Measurements from ENCODE around the gene P3H1. TPM values are rescaled to one million over a fixed set of nuclear protein-coding genes. Genes with fewer than 3 reads are reported as not detected.
"Not testable (repeated sequence)": the region's sequence is repeated elsewhere in the genome, so short reads cannot be mapped to it uniquely, and the experiment has no call there.

The P3H1 gene
- polyA plus RNA-seq, 1 of the 3 experiments (the other 2 are of a cell fraction): 66.8 TPM

DNA sequence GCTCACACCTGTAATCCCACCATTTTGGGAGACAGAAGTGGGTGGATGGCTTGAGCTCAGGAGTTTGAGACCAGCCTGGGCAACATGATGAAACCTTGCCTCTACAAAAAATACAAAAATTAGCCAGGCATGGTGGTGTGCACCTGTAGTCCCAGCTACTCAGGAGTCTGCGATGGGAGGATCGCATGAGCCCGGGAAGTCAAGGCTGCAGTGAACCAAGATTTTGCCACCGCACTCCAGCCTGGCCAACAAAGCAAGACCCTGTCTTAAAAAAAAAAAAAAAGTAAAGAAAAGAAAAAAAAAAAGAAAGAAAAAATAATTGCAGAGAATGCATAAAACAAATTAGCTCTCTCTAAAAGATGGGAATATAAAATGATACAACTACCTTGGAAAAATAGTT is 41.0 kb downstream of the P3H1 start:
- POLR2A ChIA-PET; CTCF ChIA-PET; H3K79me2 ChIP-seq (ENCODE audit: insufficient read depth): not testable (repeated sequence)

GRCh38 chr1:42723511-42723910 is 43.3 kb downstream of the P3H1 start:
- H3K4me1 ChIP-seq (ENCODE audit: control insufficient read depth in 1 of 2, insufficient read depth in 2 of 2, low read depth in 1 of 2, low read length in 1 of 2): no peaks in the 10 kb centered on the region
- no peaks in the 10 kb centered on the region for H3K27me3 ChIP-seq (ENCODE audit: insufficient read depth)
- H2AFZ ChIP-seq (ENCODE audit: low read depth): no peak overlapping the region
- H3K79me2 ChIP-seq (ENCODE audit: insufficient read depth): no peaks in the 10 kb centered on the region
- no peaks in the 10 kb centered on the region for H3K36me3 ChIP-seq (replicated peaks in 1 of 2; ENCODE audit: control insufficient read depth in 1 of 2, insufficient read depth in 2 of 2, low read length in 1 of 2)
- no peak for DNase-seq
- H3K9me3 ChIP-seq: no peaks in the 10 kb centered on the region
- WGBS (ENCODE audit: low lambda C conversion rate): 72% methylated on average over 6 of the region's 6 CpGs
- no peak for TF ChIP-seq RCOR1 (IDR thresholded peaks at IDR 0.05; ENCODE audit: low read length)
- TF ChIP-seq, protein P1, sequence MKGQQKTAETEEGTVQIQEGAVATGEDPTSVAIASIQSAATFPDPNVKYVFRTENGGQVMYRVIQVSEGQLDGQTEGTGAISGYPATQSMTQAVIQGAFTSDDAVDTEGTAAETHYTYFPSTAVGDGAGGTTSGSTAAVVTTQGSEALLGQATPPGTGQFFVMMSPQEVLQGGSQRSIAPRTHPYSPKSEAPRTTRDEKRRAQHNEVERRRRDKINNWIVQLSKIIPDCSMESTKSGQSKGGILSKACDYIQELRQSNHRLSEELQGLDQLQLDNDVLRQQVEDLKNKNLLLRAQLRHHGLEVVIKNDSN (IDR thresholded peaks at IDR 0.05; ENCODE audit: borderline replicate concordance, low read depth): no peak
- TF ChIP-seq PBX3 (IDR thresholded peaks at IDR 0.05): no peak
- TF ChIP-seq ELF1 (IDR thresholded peaks at IDR 0.05): no peak
- no peak for TF ChIP-seq RFX5 (IDR thresholded peaks at IDR 0.05; ENCODE audit: low read length)
- no peak for TF ChIP-seq SIN3A (IDR thresholded peaks at IDR 0.05; ENCODE audit: borderline replicate concordance, low read depth, low read length)
- no peak for TF ChIP-seq JUND (IDR thresholded peaks at IDR 0.05)
- TF ChIP-seq GABPA (IDR thresholded peaks at IDR 0.05; ENCODE audit: low read depth): no peak
- TF ChIP-seq CHD2 (IDR thresholded peaks at IDR 0.05; ENCODE audit: low read length, partially characterized antibody): no peak
- no peak for TF ChIP-seq RAD21 (IDR thresholded peaks at IDR 0.05; ENCODE audit: low read length)
- no peak for TF ChIP-seq ZBTB33 (IDR thresholded peaks at IDR 0.05; ENCODE audit: borderline replicate concordance, low read depth)
- no peak for TF ChIP-seq GATA2 (CRISPR knock-in tag; IDR thresholded peaks at IDR 0.05)
- TF ChIP-seq TCF12 (IDR thresholded peaks at IDR 0.05): no peak
- TF ChIP-seq YY1 (IDR thresholded peaks at IDR 0.05; ENCODE audit: low read depth): no peak
- TF ChIP-seq, protein P2, sequence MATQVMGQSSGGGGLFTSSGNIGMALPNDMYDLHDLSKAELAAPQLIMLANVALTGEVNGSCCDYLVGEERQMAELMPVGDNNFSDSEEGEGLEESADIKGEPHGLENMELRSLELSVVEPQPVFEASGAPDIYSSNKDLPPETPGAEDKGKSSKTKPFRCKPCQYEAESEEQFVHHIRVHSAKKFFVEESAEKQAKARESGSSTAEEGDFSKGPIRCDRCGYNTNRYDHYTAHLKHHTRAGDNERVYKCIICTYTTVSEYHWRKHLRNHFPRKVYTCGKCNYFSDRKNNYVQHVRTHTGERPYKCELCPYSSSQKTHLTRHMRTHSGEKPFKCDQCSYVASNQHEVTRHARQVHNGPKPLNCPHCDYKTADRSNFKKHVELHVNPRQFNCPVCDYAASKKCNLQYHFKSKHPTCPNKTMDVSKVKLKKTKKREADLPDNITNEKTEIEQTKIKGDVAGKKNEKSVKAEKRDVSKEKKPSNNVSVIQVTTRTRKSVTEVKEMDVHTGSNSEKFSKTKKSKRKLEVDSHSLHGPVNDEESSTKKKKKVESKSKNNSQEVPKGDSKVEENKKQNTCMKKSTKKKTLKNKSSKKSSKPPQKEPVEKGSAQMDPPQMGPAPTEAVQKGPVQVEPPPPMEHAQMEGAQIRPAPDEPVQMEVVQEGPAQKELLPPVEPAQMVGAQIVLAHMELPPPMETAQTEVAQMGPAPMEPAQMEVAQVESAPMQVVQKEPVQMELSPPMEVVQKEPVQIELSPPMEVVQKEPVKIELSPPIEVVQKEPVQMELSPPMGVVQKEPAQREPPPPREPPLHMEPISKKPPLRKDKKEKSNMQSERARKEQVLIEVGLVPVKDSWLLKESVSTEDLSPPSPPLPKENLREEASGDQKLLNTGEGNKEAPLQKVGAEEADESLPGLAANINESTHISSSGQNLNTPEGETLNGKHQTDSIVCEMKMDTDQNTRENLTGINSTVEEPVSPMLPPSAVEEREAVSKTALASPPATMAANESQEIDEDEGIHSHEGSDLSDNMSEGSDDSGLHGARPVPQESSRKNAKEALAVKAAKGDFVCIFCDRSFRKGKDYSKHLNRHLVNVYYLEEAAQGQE (IDR thresholded peaks at IDR 0.05; ENCODE audit: low read depth, low read length): no peak
- no peaks in the 10 kb centered on the region for H4K20me1 ChIP-seq (ENCODE audit: insufficient read depth)
- POLR2A ChIA-PET: no interaction called here
- H3F3A ChIP-seq (replicated peaks; ENCODE audit: insufficient read depth): no peaks in the 10 kb centered on the region
- H3K27ac ChIP-seq (ENCODE audit: low read depth in 2 of 2, low read length in 1 of 2): no peak overlapping the region
- no peak overlapping the region for H3K9ac ChIP-seq
- H3K4me3 ChIP-seq (ENCODE audit: low read depth in 2 of 2, low read length in 1 of 2): no peak overlapping the region
- no peaks in the 10 kb centered on the region for H3K9me2 ChIP-seq
- CTCF ChIA-PET: no interaction called here
- H3K4me2 ChIP-seq: no peak overlapping the region

More for the DNA sequence above, 41.0 kb downstream of the P3H1 start:
- not testable (repeated sequence) for H3K4me3 ChIP-seq (ENCODE audit: low read depth in 2 of 2, low read length in 1 of 2); H3F3A ChIP-seq (replicated peaks; ENCODE audit: insufficient read depth); H3K4me2 ChIP-seq; H4K20me1 ChIP-seq (ENCODE audit: insufficient read depth); H2AFZ ChIP-seq (ENCODE audit: low read depth); H3K36me3 ChIP-seq (replicated peaks in 1 of 2; ENCODE audit: control insufficient read depth in 1 of 2, insufficient read depth in 2 of 2, low read length in 1 of 2); H3K9ac ChIP-seq; H3K27me3 ChIP-seq (ENCODE audit: insufficient read depth); DNase-seq; H3K4me1 ChIP-seq (ENCODE audit: control insufficient read depth in 1 of 2, insufficient read depth in 2 of 2, low read depth in 1 of 2, low read length in 1 of 2); H3K27ac ChIP-seq (ENCODE audit: low read depth in 2 of 2, low read length in 1 of 2); H3K9me2 ChIP-seq; H3K9me3 ChIP-seq
- WGBS (ENCODE audit: low lambda C conversion rate): 98% methylated on average over 4 of the region's 4 CpGs

GRCh38 chr1:42722403-42722802 is 44.4 kb downstream of the P3H1 start:
- H3K4me1 ChIP-seq (ENCODE audit: control insufficient read depth in 1 of 2, insufficient read depth in 2 of 2, low read depth in 1 of 2, low read length in 1 of 2); H2AFZ ChIP-seq (ENCODE audit: low read depth); H3K9me3 ChIP-seq; H3K9ac ChIP-seq; H3K4me2 ChIP-seq; DNase-seq; H3K27me3 ChIP-seq (ENCODE audit: insufficient read depth); H3F3A ChIP-seq (replicated peaks; ENCODE audit: insufficient read depth); H3K79me2 ChIP-seq (ENCODE audit: insufficient read depth); H3K4me3 ChIP-seq (ENCODE audit: low read depth in 2 of 2, low read length in 1 of 2); H4K20me1 ChIP-seq (ENCODE audit: insufficient read depth); CTCF ChIA-PET; H3K27ac ChIP-seq (ENCODE audit: low read depth in 2 of 2, low read length in 1 of 2); H3K36me3 ChIP-seq (replicated peaks in 1 of 2; ENCODE audit: control insufficient read depth in 1 of 2, insufficient read depth in 2 of 2, low read length in 1 of 2); H3K9me2 ChIP-seq: not testable (repeated sequence)
- POLR2A ChIA-PET: interaction anchor here (0.6 to 0.7 kb wide), 2 partner anchors 369 to 1912 kb away, joined by 3 to 5 read pairs; no protein-coding TSS in a partner anchor
- 93% methylated on average over 2 of the region's 2 CpGs for WGBS (ENCODE audit: low lambda C conversion rate)

Measured in SK-N-SH (cell line).